LHCN-M2 (cell line): Measurements from ENCODE around the gene PSMG3. TPM values are rescaled to one million over a fixed set of nuclear protein-coding genes. Genes with fewer than 3 reads are reported as not detected.

Experiments
- total RNA-seq: library from RNA; depleted of rRNA; stranded (reverse); fragments of >200 nt; gene quantifications from 2 replicates; pipeline ENCODE4 v1.2.3, GENCODE V29; 2014; rRNA removed

PSMG3 gene
- total RNA-seq, 1 experiment from 2014 or later = 89.6 TPM

Other genes starting within 250 kb of the PSMG3 start
- 25.5 and 27.4 TPM in 2 replicates for gene MICALL2, start 110.6 kb downstream of the PSMG3 start, total RNA-seq
- gene INTS1, start 65.6 kb downstream of the PSMG3 start, total RNA-seq = 68.9 and 69.6 TPM in 2 replicates
- 15.5 and 16.1 TPM in 2 replicates for gene MAFK, start 39.3 kb downstream of the PSMG3 start, total RNA-seq
- gene TMEM184A, start 13.8 kb downstream of the PSMG3 start, total RNA-seq = 0.06 and 0.11 TPM in 2 replicates
- not detected in 2 replicates for gene ELFN1, start 100.2 kb upstream of the PSMG3 start, total RNA-seq